IPS DF 6.9 (cell line): Measurements from ENCODE around the gene IL20RB.
"Not testable (repeated sequence)": the region's sequence is repeated elsewhere in the genome, so short reads cannot be mapped to it uniquely, and the experiment has no call there.

Experiments
- DNase-seq: peaks from one replicate; pipeline ENCODE4 v3.0.0-alpha.2; 2013; ENCODE audit warnings: low read depth, low spot score
- H3K27ac ChIP-seq: one replicate; pipeline ENCODE4 v1.5.1; 2013; ENCODE audit warnings: low read length, control low read depth
- H3K27me3 ChIP-seq: 2 replicates; pipeline ENCODE4 v1.6.1; 2013; ENCODE audit warnings: mild to moderate bottlenecking, low read length; ENCODE audit not compliant: control insufficient read depth, insufficient read depth
- H3K36me3 ChIP-seq: 2 replicates; pipeline ENCODE4 v1.6.1; 2013; ENCODE audit warnings: low read length; ENCODE audit not compliant: control insufficient read depth, insufficient read depth
- H3K4me1 ChIP-seq: 2 replicates; pipeline ENCODE4 v1.6.1; 2013; ENCODE audit warnings: low read length; ENCODE audit not compliant: control insufficient read depth, insufficient read depth
- H3K4me3 ChIP-seq: 2 replicates; pipeline ENCODE4 v1.5.1; 2013; ENCODE audit warnings: mild to moderate bottlenecking, low read length
- H3K9me3 ChIP-seq: 2 replicates; pipeline ENCODE4 v1.6.1; 2013; ENCODE audit warnings: low read length, inconsistent platforms; ENCODE audit not compliant: control insufficient read depth, insufficient read depth
- WGBS: extraction: QIAGEN DNeasy Blood & Tissue Kit; methylation state at CpG from one replicate; pipeline ENCODE4 v1.1.7; 2013; ENCODE audit warnings: mixed read lengths, missing lambda C conversion rate; ENCODE audit not compliant: insufficient read length, insufficient coverage; 5-methylcytosine and 5-hydroxymethylcytosine counted together

Gene IL20RB

DNA sequence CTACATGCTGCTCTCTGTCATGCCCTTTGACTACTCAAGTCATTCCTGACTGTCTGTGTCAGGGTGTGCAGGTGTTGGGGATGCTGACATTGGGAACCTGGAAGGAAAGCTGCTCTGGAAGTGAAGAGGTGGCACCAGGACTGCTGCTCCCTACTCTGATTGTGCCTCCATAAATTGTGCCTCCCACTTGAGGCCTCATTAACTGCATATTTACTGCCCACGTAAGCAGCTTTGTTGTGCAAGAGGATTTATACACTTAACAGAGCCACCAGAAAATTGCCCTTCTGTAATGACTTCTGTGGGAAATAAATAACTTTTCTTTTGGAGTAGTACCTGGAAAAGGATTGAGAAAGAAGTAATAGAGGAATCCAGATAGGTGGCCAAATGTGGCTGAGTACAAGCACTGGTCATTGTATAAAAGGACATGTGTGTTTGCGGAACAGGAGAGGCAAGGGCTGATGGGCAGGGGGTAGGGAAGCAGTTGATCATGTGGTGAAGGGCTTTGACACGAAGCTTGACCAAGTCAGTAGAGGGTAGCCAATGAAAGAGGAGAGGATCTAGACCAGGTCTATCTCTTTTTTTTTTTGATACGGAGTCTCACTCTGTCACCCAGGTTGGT lies 24.8 kb downstream of the IL20RB start:
- no peak for DNase-seq
- H3K36me3 ChIP-seq, result no peaks in the 10 kb centered on the region
- no peak overlapping the region for H3K27ac ChIP-seq
- no CpG with 5 or more reads among the region's 4 CpGs for WGBS
- no peaks in the 10 kb centered on the region for H3K9me3 ChIP-seq
- H3K4me1 ChIP-seq, result no peaks in the 10 kb centered on the region
- H3K27me3 ChIP-seq, result no peaks in the 10 kb centered on the region
- H3K4me3 ChIP-seq, result no peak overlapping the region

GRCh38 chr3:136984837-136985236 lies 27.1 kb downstream of the IL20RB start:
- Histone ChIP-seq H3K27me3 (no peaks in the 10 kb centered on the region), H3K36me3 (no peaks in the 10 kb centered on the region), H3K4me1 (no peaks in the 10 kb centered on the region; the same call in 1 of the 2 replicates), H3K27ac (no peak overlapping the region), H3K4me3 (no peak overlapping the region), H3K9me3 (peaks cover 1% of the 10 kb centered on the region; the same call in 1 of the 2 replicates)
- no peak for DNase-seq
- no CpG with 5 or more reads among the region's 3 CpGs for WGBS

GRCh38 chr3:136987398-136987980 lies 29.7 kb downstream of the IL20RB start:
- H3K4me1 ChIP-seq, H3K27me3 ChIP-seq, H3K9me3 ChIP-seq, H3K27ac ChIP-seq, H3K4me3 ChIP-seq, H3K36me3 ChIP-seq, DNase-seq: not testable (repeated sequence)
- no CpG with 5 or more reads among the region's 39 CpGs for WGBS

- no CpG with 5 or more reads among the region's 2 CpGs for WGBS
- Histone ChIP-seq H3K4me3 (no peak overlapping the region), H3K9me3 (peaks cover 1% of the 10 kb centered on the region; the same call in 1 of the 2 replicates), H3K27me3 (no peaks in the 10 kb centered on the region), H3K27ac (no peak overlapping the region), H3K4me1 (no peaks in the 10 kb centered on the region; the same call in 1 of the 2 replicates), H3K36me3 (no peaks in the 10 kb centered on the region)
- DNase-seq, result no peak
Measured at GRCh38 chr3:136988651-136989050, 30.9 kb downstream of the IL20RB start.

DNA sequence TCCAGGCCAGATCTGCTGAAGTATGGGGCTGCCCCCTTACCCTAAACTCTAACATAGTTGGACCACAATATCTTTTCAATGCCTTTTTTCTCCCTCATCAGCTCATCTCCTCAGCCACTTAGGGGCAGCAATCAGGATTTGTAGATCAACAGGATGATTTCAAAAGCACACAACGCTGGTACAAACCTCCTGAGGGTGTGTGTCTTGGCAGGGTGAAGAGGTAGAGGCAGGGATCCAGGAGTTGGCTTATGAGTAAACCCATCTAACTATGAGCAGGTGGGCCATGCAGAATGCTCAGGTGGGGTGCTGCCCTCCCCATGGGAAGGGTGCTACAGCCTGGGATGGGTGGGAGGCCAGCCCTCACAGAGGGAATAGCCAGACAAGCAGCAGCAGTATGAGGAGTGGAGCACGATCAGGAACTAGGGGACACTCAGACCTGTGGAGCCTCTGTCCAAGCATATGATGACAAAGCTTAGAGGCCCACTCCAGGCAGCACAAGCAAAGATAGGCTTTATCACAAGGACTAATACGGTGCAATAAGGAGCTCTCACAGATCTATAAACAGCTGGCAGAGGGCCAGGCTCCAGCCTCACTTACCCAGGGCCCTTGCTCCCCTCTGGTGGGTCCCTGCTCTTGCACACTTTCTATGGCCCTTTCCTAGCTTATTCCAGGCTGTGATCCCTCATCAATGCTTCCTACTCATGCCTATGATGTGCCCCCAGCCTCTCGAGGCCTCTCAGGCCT lies 32.2 kb downstream of the IL20RB start:
- H3K27me3 ChIP-seq, result no peaks in the 10 kb centered on the region
- H3K4me1 ChIP-seq, result no peaks in the 10 kb centered on the region; the same call in 1 of the 2 replicates
- H3K4me3 ChIP-seq, result no peak overlapping the region
- no peaks in the 10 kb centered on the region for H3K36me3 ChIP-seq
- peaks cover 1% of the 10 kb centered on the region; the same call in 1 of the 2 replicates for H3K9me3 ChIP-seq
- no peak overlapping the region for H3K27ac ChIP-seq
- no peak for DNase-seq
- no CpG with 5 or more reads among the region's 4 CpGs for WGBS

DNA sequence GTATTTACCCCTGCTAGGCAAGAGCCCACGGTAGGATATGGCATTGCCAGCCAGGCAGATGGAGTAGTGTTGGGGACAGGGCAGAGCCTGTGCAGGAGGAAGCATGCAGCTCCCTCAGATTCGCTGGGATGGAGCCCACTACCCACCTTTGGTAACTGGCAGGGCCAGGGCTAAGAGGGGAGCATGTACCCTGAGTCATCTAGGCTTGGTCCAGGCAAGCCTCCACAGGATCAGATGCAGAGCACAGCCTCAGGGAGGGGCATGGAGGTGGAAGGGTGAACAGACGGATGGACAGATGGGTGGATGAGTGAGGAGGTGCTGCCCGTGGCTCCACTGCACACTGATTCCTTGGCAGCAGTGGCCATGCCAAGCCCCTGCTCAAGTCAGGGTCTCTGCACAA lies 33.0 kb downstream of the IL20RB start:
- Histone ChIP-seq H3K9me3 (peaks cover 1% of the 10 kb centered on the region; the same call in 1 of the 2 replicates), H3K27me3 (no peaks in the 10 kb centered on the region), H3K4me1 (no peaks in the 10 kb centered on the region; the same call in 1 of the 2 replicates), H3K27ac (no peak overlapping the region), H3K4me3 (no peak overlapping the region), H3K36me3 (no peaks in the 10 kb centered on the region)
- no CpG with 5 or more reads among the region's 4 CpGs for WGBS
- DNase-seq, result no peak

GRCh38 chr3:136992115-136992514 lies 34.3 kb downstream of the IL20RB start:
- DNase-seq, result no peak
- H3K27ac ChIP-seq, result no peak overlapping the region
- no peak overlapping the region for H3K4me3 ChIP-seq
- H3K4me1 ChIP-seq, result no peaks in the 10 kb centered on the region; the same call in 1 of the 2 replicates
- H3K27me3 ChIP-seq, result no peaks in the 10 kb centered on the region
- no peaks in the 10 kb centered on the region for H3K36me3 ChIP-seq
- peaks cover 1% of the 10 kb centered on the region; the same call in 1 of the 2 replicates for H3K9me3 ChIP-seq
- no CpG with 5 or more reads among the region's 2 CpGs for WGBS

DNA sequence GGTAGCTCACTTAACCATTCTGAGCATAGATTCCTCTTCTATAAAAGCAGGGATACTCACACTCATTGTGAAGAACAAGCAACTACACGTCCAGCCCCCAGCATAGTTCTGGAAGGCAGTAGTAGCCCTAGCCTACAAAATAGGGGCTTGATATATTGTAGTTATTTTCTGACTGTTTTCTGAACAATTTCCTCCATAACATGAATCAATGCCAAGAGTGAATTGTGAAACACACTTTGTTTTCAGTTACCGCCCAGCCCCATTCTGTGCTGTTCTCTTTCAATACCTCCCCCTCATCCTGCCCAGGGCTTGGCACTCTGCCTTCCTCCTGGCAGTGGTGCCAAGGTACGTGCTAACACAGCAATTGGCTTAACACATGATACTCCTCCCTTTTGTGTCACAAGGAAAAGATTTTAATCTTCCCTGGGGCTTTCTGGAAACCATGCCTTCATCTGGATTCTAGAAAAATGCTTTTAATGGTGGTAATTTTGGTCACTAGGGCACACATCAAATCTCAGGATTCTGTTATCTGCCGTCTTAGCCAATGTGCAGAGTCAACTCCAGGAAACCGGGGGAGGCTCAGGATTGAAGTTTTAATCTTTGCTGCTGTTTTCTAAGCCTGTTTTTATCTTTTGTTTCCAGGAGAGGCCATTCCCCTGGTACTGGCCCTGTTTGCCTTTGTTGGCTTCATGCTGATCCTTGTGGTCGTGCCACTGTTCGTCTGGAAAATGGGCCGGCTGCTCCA lies 37.2 kb downstream of the IL20RB start:
- no peak for DNase-seq
- no peak overlapping the region for H3K27ac ChIP-seq
- H3K9me3 ChIP-seq, result no peaks in the 10 kb centered on the region
- H3K27me3 ChIP-seq, result no peaks in the 10 kb centered on the region
- H3K4me3 ChIP-seq, result no peak overlapping the region
- no peaks in the 10 kb centered on the region; the same call in 1 of the 2 replicates for H3K4me1 ChIP-seq
- no peaks in the 10 kb centered on the region for H3K36me3 ChIP-seq
- no CpG with 5 or more reads among the region's 8 CpGs for WGBS

DNA sequence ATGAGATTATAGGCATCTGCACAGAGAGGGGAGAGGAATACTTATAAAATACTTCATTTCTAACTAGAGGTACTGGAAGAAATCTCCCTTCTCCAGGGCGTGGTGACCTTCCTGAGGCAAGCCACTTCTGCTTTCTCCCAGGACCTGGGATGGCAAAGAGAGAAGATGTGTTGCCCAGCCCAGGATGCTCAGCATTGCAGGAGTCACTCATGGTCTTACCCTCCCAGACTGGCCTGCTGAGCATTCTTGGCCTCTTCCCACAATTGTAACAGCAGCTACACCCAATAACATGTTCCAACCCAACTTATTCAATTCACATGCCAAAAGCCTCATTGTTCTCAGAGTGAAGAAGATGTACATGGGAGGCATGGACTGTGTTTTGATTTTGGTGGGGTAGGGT lies 37.9 kb downstream of the IL20RB start:
- no peaks in the 10 kb centered on the region for H3K4me1 ChIP-seq
- H3K36me3 ChIP-seq, result no peaks in the 10 kb centered on the region
- H3K4me3 ChIP-seq, result no peak overlapping the region
- H3K27me3 ChIP-seq, result no peaks in the 10 kb centered on the region
- no CpG with 5 or more reads among the region's 1 CpG for WGBS
- H3K9me3 ChIP-seq, result no peaks in the 10 kb centered on the region
- H3K27ac ChIP-seq, result no peak overlapping the region
- no peak for DNase-seq

GRCh38 chr3:137000039-137000438 lies 42.3 kb downstream of the IL20RB start:
- Histone ChIP-seq H3K27me3 (no peaks in the 10 kb centered on the region), H3K27ac (no peak overlapping the region), H3K4me3 (no peak overlapping the region), H3K4me1 (no peaks in the 10 kb centered on the region), H3K36me3 (no peaks in the 10 kb centered on the region), H3K9me3 (no peaks in the 10 kb centered on the region)
- DNase-seq, result no peak
